Testis (tissue), 2 donors: ENCODE data around the gene PDLIM5.

Experiments used
- CTCF ChIP-seq, 3 experiments: fragments of 450-650 bp in 2 of 3; fragments of 200-600 bp in 1 of 3; sonication (generic) in 1 of 3; IDR thresholded peaks; one replicate each; pipeline ENCODE4 v1.5.1; 2016 to 2019; ENCODE audit warnings: antibody characterized with exemption in 3 of 3, mild to moderate bottlenecking in 2 of 3, moderate library complexity in 1 of 3
- POLR2A ChIP-seq: fragments of 450-650 bp; IDR thresholded peaks from one replicate; pipeline ENCODE4 v1.6.1; 2017; ENCODE audit warnings: antibody characterized with exemption, mild to moderate bottlenecking, moderate library complexity

- TF ChIP-seq CTCF (IDR thresholded peaks at IDR 0.05) (no peak), POLR2A (no peak)
Observed at GRCh38 chr4:94451051-94451694, 569 bp upstream of the PDLIM5 start.
